Measurements from ENCODE around the gene FFAR1. TPM values are rescaled to one million over a fixed set of nuclear protein-coding genes. Genes with fewer than 3 reads are reported as not detected.
"Not testable (repeated sequence)": the region's sequence is repeated elsewhere in the genome, so short reads cannot be mapped to it uniquely, and the experiment has no call there.

FFAR1 gene
- total RNA-seq, 2 experiments from 2014 or later, result 0.08 TPM; not detected in 1

DNA sequence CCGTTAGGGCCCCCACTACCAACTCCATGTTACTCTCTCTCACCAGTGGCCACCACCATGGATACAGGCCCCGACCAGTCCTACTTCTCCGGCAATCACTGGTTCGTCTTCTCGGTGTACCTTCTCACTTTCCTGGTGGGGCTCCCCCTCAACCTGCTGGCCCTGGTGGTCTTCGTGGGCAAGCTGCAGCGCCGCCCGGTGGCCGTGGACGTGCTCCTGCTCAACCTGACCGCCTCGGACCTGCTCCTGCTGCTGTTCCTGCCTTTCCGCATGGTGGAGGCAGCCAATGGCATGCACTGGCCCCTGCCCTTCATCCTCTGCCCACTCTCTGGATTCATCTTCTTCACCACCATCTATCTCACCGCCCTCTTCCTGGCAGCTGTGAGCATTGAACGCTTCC, 11.1 kb downstream of the FFAR1 start:
- not testable (repeated sequence) for H3K27ac Mint-ChIP-seq, H3K36me3 Mint-ChIP-seq, H3K4me1 Mint-ChIP-seq, DNase-seq, H3K27me3 Mint-ChIP-seq, H3K9me3 Mint-ChIP-seq, H3K4me3 Mint-ChIP-seq

DNA sequence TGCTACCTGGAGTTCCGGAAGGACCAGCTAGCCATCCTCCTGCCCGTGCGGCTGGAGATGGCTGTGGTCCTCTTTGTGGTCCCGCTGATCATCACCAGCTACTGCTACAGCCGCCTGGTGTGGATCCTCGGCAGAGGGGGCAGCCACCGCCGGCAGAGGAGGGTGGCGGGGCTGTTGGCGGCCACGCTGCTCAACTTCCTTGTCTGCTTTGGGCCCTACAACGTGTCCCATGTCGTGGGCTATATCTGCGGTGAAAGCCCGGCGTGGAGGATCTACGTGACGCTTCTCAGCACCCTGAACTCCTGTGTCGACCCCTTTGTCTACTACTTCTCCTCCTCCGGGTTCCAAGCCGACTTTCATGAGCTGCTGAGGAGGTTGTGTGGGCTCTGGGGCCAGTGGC, 11.7 kb downstream of the FFAR1 start:
- not testable (repeated sequence) for DNase-seq, H3K27me3 Mint-ChIP-seq, H3K4me1 Mint-ChIP-seq, H3K4me3 Mint-ChIP-seq, H3K27ac Mint-ChIP-seq, H3K9me3 Mint-ChIP-seq, H3K36me3 Mint-ChIP-seq

- not testable (repeated sequence) for H3K27me3 Mint-ChIP-seq, H3K4me3 Mint-ChIP-seq, H3K27ac Mint-ChIP-seq, H3K36me3 Mint-ChIP-seq, H3K4me1 Mint-ChIP-seq, DNase-seq, H3K9me3 Mint-ChIP-seq
Measured at GRCh38 chr19:35360081-35360480, 12.4 kb downstream of the FFAR1 start.

DNA sequence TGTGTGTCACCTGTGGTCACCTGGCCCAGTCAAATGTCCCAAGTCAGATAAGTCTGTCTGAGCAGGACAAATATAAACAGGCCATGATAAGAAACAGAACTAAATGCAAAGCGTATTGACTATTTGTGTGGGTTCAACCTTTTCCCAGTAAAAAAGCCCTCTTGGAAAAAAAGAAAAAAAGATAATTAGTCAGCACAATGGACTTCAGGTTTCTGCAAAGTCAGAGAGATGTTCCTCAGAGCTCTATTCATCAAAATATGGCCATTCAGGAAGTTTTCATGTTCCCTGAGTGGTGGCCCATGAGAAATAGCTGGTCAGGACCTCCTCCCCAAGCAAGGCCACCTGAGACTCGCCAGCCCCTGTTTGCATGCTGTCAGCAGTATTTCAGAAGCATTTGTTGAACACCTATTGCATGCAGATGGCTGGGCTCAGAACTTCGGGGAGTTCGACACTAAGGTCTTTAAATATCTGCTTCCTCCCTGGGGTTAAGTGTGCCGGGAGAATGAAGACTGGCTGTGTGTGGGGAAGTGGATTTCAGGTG, 13.2 kb downstream of the FFAR1 start:
- Mint-ChIP-seq H3K36me3 (no peaks in the 10 kb centered on the region), H3K27ac (no peak overlapping the region), H3K4me3 (no peak overlapping the region), H3K9me3 (no peaks in the 10 kb centered on the region), H3K4me1 (peaks cover 10% of the 10 kb centered on the region), H3K27me3 (peaks cover 11% of the 10 kb centered on the region)
- no peak for DNase-seq

GRCh38 chr19:35362261-35363000, 14.7 kb downstream of the FFAR1 start:
- Mint-ChIP-seq H3K9me3 (no peaks in the 10 kb centered on the region), H3K27ac (no peak overlapping the region), H3K36me3 (no peaks in the 10 kb centered on the region), H3K4me3 (no peak overlapping the region), H3K4me1 (peaks cover 10% of the 10 kb centered on the region), H3K27me3 (peaks cover 24% of the 10 kb centered on the region)
- no peak for DNase-seq

DNA sequence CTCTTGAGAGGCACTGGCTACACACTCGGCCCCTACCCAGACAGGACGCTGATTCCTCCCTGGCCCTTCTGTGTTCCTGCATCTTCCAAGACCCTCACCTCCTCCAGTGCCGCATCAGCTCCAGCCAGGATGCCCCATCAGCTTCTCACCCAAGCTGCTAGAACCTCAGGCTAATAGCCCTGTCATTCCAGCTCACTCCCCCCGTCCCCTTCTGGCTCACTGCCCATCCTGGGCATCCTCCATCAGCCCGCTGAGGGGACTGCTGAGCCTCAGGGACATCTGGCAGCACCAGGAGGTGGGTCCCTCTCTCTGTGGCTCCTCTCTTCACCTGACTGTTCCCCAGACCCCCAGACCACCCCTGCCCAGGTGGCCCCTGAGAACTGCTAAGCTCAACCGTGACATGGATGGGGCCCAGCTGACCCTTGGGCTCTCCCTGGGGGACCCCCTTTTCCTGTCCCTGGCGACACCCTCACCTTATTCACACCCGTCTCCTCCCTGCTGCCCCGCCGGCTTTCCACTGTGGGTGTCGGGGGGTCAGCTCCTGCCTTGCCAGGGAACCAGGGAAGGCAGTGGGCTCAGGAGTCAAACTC, 15.4 kb downstream of the FFAR1 start:
- Mint-ChIP-seq H3K27ac (no peak overlapping the region), H3K36me3 (no peaks in the 10 kb centered on the region), H3K4me3 (no peak overlapping the region), H3K9me3 (no peaks in the 10 kb centered on the region), H3K27me3 (peaks cover 23% of the 10 kb centered on the region), H3K4me1 (peaks cover 3% of the 10 kb centered on the region)
- DNase-seq, result no peak

DNA sequence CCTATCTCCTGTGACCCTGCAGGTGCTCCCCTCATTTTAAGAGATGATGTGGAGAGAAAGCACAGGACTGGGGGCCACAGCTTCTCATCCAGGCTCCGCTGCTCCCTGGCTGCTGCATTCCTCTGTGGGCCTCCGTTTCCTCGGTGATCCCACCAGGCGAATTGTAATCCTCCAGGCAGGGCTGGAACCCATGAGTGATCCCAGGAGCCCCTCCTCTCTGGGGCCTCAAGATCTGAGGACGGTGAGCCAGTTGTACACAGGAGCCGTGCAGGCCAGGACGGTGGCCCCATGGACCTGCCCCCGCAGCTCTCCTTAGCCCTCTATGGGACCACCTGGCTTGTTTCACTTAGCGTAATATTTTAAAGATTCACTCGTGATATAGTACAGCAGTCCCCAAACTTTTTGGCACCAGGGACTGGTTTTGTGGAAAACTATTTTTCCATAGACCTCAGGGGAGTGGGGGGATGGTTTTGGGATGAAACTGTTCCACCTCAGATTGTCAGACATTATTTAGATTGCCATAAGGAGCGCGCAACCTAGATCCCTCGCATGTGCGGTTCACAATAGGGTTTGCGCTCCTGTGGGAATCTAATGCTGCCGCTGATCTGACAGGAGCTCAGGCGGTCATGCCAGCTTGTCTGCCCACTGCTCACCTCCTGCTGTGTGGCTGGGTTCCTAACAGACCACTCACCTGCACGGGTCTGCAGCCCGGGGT, 16.2 kb downstream of the FFAR1 start:
- Mint-ChIP-seq H3K4me3 (no peak overlapping the region), H3K9me3 (no peaks in the 10 kb centered on the region), H3K27ac (no peak overlapping the region), H3K4me1 (no peaks in the 10 kb centered on the region), H3K36me3 (no peaks in the 10 kb centered on the region), H3K27me3 (peaks cover 24% of the 10 kb centered on the region)
- DNase-seq, result no peak

GRCh38 chr19:35365303-35365702, 17.6 kb downstream of the FFAR1 start:
- no peak for DNase-seq
- no peak overlapping the region for H3K27ac Mint-ChIP-seq
- H3K27me3 Mint-ChIP-seq, result peaks cover 24% of the 10 kb centered on the region

DNA sequence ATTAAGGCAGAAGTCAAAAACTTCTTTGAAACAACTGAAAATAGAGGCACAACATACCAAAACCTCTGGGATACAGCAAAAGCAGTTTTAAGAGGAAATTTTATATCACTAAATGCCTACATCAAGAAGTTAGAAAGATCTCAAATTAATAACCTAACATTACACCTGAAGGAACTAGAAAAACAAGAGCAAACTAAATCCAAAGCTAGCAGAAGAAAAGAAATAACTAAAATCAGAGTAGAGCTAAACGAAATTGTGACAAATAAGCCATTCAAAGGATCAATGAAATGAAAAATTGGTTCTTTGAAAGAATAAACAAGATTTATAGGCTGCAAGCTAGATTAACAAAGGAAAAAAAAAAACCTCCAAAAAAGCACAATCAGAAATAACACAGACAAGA, 20.7 kb downstream of the FFAR1 start:
- H3K4me3 Mint-ChIP-seq, result no peak overlapping the region
- no peaks in the 10 kb centered on the region for H3K4me1 Mint-ChIP-seq
- H3K27ac Mint-ChIP-seq, result no peak overlapping the region
- no peaks in the 10 kb centered on the region for H3K9me3 Mint-ChIP-seq
- DNase-seq, result no peak
- H3K27me3 Mint-ChIP-seq, result peaks cover 24% of the 10 kb centered on the region
- H3K36me3 Mint-ChIP-seq, result no peaks in the 10 kb centered on the region

More at GRCh38 chr19:35365303-35365702, 17.6 kb downstream of the FFAR1 start:
- H3K4me1 Mint-ChIP-seq, result no peaks in the 10 kb centered on the region
- H3K36me3 Mint-ChIP-seq, result no peaks in the 10 kb centered on the region
- H3K4me3 Mint-ChIP-seq, result no peak overlapping the region
- no peaks in the 10 kb centered on the region for H3K9me3 Mint-ChIP-seq

- Mint-ChIP-seq H3K27ac (no peak overlapping the region), H3K36me3 (no peaks in the 10 kb centered on the region), H3K4me3 (no peak overlapping the region), H3K9me3 (no peaks in the 10 kb centered on the region), H3K27me3 (peaks cover 24% of the 10 kb centered on the region), H3K4me1 (no peaks in the 10 kb centered on the region)
- DNase-seq, result no peak
Measured at GRCh38 chr19:35369522-35369921, 21.8 kb downstream of the FFAR1 start.

GRCh38 chr19:35370722-35371121, 23.0 kb downstream of the FFAR1 start, which contains the start of gene GPR42:
GPR42 (plus strand) TSS chr19:35371068; CDS start chr19:35371360, 292 bp downstream.
- Mint-ChIP-seq H3K27ac (no peak within 1 kb of the TSS), H3K9me3 (no peaks in the 10 kb centered on the region), H3K4me1 (peaks cover 2% of the 10 kb centered on the region), H3K36me3 (no peaks in the 10 kb centered on the region), H3K4me3 (no peak within 1 kb of the TSS), H3K27me3 (peaks cover 26% of the 10 kb centered on the region)
- DNase-seq, result no peak

GRCh38 chr19:35373492-35373891, 25.8 kb downstream of the FFAR1 start:
- H3K27me3 Mint-ChIP-seq, result peaks cover 10% of the 10 kb centered on the region
- peaks cover 2% of the 10 kb centered on the region for H3K4me1 Mint-ChIP-seq
- no peak overlapping the region for H3K4me3 Mint-ChIP-seq
- no peak for DNase-seq
- H3K9me3 Mint-ChIP-seq, result no peaks in the 10 kb centered on the region
- no peak overlapping the region for H3K27ac Mint-ChIP-seq
- H3K36me3 Mint-ChIP-seq, result no peaks in the 10 kb centered on the region

- not testable (repeated sequence) for H3K27me3 Mint-ChIP-seq, H3K27ac Mint-ChIP-seq, H3K9me3 Mint-ChIP-seq, H3K4me1 Mint-ChIP-seq, DNase-seq, H3K36me3 Mint-ChIP-seq, H3K4me3 Mint-ChIP-seq
Measured at GRCh38 chr19:35374031-35374430, 26.3 kb downstream of the FFAR1 start.

DNA sequence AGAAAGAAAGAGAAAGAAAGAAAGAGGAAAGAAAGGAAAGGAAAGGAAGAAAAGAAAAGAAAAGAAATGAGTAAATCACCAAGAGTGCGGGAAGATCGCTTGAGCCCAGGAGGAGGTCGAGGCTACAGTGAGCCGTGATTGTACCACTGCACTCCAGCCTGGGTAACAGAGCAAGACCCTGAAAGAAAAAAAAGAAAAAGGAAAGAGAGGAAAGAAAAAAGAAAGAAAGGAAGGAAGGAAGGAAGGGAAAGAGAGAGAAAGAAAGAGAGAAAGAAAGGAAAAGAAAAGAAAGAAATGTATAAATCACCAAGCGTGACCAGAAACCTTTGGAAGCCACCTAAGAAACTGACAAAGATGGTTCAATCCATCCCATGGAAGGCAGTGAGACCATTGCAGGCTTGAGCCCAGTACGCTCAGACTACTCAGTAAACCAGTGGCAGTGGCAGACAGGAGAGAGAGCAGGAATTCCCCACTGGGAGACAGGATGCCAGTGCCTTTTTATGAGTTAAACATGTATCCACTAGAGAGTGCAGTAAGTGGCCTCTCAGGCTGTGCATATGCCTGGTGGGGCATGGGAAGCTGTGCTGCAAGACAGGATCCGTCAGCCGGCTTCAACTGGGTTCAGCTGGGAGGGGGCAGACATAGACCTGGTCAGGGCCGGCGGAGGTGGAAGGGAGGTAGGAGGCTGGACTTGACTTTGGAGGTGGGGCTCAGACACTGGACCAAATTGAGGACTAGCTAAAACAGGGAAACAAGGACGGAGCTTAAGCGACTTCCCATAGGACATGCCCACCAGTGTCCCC, 28.0 kb downstream of the FFAR1 start:
- H3K9me3 Mint-ChIP-seq, result no peaks in the 10 kb centered on the region
- H3K4me1 Mint-ChIP-seq, result peaks cover 2% of the 10 kb centered on the region
- no peak overlapping the region for H3K4me3 Mint-ChIP-seq
- no peak overlapping the region for H3K27ac Mint-ChIP-seq
- no peaks in the 10 kb centered on the region for H3K36me3 Mint-ChIP-seq
- peaks cover 7% of the 10 kb centered on the region for H3K27me3 Mint-ChIP-seq
- DNase-seq, result no peak

DNA sequence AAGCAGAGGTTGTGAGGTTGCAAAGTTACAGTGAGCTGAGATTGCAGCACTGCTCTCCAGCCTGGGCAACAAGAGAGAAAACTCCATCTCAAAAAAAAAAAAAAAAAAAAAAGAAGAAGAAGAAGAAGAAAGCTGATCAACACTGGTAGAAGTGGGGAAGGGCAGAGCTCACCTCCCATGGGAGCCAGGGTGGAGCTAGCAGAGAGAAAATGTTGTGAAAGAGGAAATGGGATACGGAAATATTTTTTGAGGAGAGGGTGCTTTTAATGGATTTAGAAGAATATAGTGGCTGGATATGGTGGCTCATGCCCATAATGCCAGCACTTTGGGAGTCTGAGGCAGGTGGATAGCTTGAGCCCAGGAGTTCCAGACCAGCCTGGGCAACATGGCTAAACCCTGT, 30.0 kb downstream of the FFAR1 start:
- Mint-ChIP-seq H3K4me3 (no peak overlapping the region), H3K4me1 (peaks cover 2% of the 10 kb centered on the region), H3K9me3 (no peaks in the 10 kb centered on the region), H3K27me3 (peaks cover 11% of the 10 kb centered on the region), H3K36me3 (no peaks in the 10 kb centered on the region), H3K27ac (no peak overlapping the region)
- no peak for DNase-seq
